ENCODE measurements around the gene KIAA2012.
A peak's percentile ranks its signal among the peaks of the same experiment; 100 is the strongest.

Gene KIAA2012

GRCh38 chr2:202043475-202043874 lies 29.6 kb upstream of the KIAA2012 start:
- DNase-seq (ENCODE audit: low read depth in 2 of 2), result no peak

GRCh38 chr2:202044777-202045176 lies 28.3 kb upstream of the KIAA2012 start:
- no peak for DNase-seq (ENCODE audit: low read depth in 2 of 2)

- DNase-seq (ENCODE audit: low read depth in 2 of 2), result no peak
These were observed 26.5 kb upstream of the KIAA2012 start for GRCh38 chr2:202046572-202046971.

- no peak for DNase-seq (ENCODE audit: low read depth in 2 of 2)
These were observed 23.8 kb upstream of the KIAA2012 start for GRCh38 chr2:202049092-202049728.

GRCh38 chr2:202049840-202050239 lies 23.2 kb upstream of the KIAA2012 start:
- DNase-seq (ENCODE audit: low read depth in 2 of 2), result no peak

DNA sequence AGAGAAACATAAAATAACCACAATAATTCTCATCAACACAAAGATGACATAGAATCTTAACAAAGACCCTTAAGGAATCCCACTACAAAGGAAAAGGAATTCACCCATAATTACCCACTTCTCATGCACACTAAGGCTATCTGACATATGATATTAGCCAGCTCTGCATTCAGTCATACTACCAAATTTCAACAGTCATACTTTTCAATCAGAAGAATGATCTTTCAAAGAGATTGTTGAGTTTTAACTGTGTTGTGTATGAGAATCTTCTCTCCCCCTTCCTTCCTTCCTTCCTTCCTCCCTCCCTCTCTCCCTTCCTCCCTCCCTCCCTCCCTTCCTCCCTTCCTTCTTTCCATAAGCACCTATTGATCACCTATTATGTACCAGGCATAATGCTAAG lies 22.4 kb upstream of the KIAA2012 start:
- DNase-seq (ENCODE audit: low read depth in 2 of 2), result no peak

- no peak for DNase-seq (ENCODE audit: low read depth in 2 of 2)
These were observed 21.4 kb upstream of the KIAA2012 start for GRCh38 chr2:202051499-202052161.

DNA sequence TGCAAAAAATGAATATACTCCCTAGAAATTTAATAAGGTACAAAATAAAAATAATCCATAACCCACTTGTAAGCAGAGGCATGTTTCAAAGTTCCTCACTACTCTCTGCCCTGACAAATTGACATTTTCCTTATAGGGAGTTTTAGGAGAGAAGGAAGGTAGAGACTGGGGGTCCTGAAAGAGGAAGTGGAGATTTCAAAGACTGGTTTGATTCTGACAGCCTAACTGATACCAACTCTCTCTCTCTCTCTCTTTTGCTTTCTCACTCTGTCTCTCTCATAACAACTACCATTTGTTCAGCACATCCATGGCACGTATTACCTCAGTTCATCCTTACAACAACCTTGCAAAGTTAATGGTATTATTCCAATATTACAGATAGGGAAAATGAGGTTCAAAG lies 20.8 kb upstream of the KIAA2012 start:
- DNase-seq (ENCODE audit: low read depth in 2 of 2), result no peak

- DNase-seq (ENCODE audit: low read depth in 2 of 2), result no peak
These were observed 18.4 kb upstream of the KIAA2012 start for GRCh38 chr2:202054679-202055078.

DNA sequence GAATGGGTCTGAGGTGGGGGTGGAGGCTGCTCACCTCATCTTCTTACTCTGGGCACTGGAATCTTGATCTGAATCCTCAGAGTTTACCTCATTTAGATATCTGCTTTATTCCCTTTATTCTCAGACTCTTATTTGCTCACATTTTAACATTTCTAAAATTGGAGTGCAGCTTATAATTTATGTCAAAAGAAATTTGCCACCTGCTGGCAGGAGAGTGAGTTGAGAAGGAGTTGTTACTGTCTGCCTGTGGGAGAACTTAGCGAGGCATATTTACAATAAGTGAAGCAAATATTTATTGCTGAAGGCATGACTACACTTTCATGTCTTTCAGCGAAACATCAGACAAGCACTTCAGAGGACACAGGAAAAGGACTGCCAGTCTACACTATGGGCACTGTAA lies 16.4 kb upstream of the KIAA2012 start:
- no peak for DNase-seq (ENCODE audit: low read depth in 2 of 2)

DNA sequence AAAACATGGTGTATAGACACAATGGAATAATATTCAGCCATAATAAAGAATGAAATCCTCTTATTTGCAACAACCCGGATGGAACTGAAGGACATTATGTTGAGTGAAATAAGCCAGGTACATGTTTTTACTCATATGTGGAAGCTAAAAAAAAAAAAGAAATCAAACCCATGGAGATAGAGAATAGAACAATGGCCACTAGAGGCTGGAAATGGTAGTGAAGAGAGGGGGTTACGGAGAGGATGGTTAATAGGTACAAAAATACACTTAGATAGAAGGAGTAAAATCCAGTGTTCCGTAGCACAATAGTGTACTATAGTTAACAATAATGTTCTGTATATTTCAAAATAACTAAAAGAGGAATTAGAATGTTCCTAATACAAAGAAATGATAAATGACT lies 12.8 kb upstream of the KIAA2012 start:
- DNase-seq (ENCODE audit: low read depth in 2 of 2), result no peak

DNA sequence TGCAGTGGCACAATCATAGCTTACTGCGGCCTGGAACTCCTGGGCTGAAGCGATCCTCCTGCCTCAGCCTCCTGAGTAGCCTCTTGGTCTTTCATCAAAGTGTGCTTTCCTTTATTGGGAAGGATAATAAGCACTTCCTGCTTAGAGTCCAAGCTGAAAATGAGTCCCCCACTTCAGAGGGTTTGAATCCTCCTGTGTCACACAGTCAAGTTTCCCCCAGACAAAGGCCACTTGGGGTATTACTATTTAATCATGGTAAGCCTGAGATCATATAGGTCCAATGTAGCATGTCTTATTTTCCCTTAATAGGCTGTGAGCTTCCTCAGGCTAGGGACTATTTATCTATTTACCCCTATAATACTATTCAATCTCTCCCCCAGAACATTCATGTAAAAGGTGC lies 11.4 kb upstream of the KIAA2012 start:
- DNase-seq (ENCODE audit: low read depth in 2 of 2), result no peak

GRCh38 chr2:202064171-202064880 lies 8.7 kb upstream of the KIAA2012 start:
- DNase-seq (ENCODE audit: low read depth in 2 of 2), result peak; percentile 1 to 4

- no peak for DNase-seq (ENCODE audit: low read depth in 2 of 2)
These were observed 8.2 kb upstream of the KIAA2012 start for GRCh38 chr2:202064881-202065230.

- DNase-seq (ENCODE audit: low read depth in 2 of 2), result no peak
These were observed 7.2 kb upstream of the KIAA2012 start for GRCh38 chr2:202065876-202066275.

GRCh38 chr2:202066875-202067274 lies 6.2 kb upstream of the KIAA2012 start:
- DNase-seq (ENCODE audit: low read depth in 2 of 2), result no peak

DNA sequence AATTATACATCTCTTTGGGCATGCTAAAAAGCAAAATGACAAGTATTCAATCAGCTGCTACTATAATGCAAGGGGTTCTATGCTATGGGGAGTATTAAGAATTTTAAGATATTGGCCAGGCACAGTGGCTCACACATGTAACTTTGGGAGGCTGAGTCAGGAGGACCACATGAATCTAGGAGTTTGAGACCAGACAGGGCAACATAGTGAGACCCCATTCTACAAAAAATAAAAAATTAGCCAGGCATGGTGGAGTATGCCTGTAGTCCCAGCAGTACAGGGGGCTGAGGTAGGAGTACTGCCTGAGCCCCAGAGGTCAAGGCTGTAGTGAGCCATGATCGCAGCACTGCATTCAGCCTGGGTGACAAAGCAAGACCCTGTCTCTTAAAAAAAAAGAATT lies 5.5 kb upstream of the KIAA2012 start:
- no peak for DNase-seq (ENCODE audit: low read depth in 2 of 2)

- no peak for DNase-seq (ENCODE audit: low read depth in 2 of 2)
These were observed 3.6 kb upstream of the KIAA2012 start for GRCh38 chr2:202069170-202070067.

GRCh38 chr2:202071107-202071506 lies 1.9 kb upstream of the KIAA2012 start:
- no peak for DNase-seq (ENCODE audit: low read depth in 2 of 2)

DNA sequence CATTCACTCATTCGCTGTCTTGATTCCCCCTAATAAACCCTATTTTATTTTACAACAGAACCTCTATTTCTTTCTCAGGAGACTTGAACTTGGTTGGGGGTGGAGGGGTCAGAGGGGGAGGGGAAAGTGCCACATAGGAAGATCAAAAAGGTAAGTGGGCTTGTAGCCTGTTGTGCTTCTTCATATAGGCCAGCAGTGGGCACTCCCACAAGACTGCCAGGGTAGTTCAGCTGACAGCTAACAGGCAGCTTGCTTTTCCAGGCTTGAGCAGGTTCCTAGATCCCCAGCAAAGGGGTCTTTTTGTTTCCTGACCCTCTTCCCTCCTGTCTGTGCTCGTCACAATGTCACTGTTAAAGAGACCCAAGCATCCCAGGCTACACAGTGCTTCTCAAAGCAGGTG lies 829 bp upstream of the KIAA2012 start:
- no peak for DNase-seq (ENCODE audit: low read depth in 2 of 2)

DNA sequence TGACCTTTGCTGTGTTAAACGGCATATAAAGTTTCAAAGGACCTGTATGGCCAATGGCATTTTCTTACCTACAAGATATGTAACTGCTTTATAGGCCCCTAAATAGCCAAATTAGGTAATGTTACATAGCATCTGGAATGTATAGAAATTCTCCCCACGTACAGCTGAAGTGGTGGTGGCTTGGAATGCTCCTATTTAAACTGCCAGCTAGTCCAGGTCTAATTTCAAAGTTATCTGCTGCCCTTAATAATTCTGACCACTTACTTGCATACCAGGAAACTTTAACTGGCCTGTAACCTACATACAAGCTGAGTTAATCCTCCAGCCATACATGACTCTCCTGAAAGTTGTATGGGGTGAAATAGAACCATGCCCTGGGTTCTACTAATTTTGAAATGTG lies 1.3 kb downstream of the KIAA2012 start:
- no peak for DNase-seq (ENCODE audit: low read depth in 2 of 2)

GRCh38 chr2:202079310-202079709 lies 6.3 kb downstream of the KIAA2012 start:
- no peak for DNase-seq (ENCODE audit: low read depth in 2 of 2)

Data from stimulated activated CD4-positive, alpha-beta T cell treated with anti-CD3 and anti-CD28 coated beads, Interleukin-15, amount 100 ng/mL, for 48 hours (primary cell).